Smooth muscle cell (in vitro differentiated cells): Measurements from ENCODE around the gene ENTHD1. TPM values are rescaled to one million over a fixed set of nuclear protein-coding genes. Genes with fewer than 3 reads are reported as not detected.

Source experiments
- DNase-seq: peaks from one replicate; lab custom pipeline; 2025; ENCODE audit not compliant: unreplicated experiment; lab: John Stamatoyannopoulos, UW
- H2AFZ ChIP-seq: fragments of 200-600 bp; sonication (generic); 2 replicates; pipeline ENCODE4 v1.6.0; 2016; ENCODE audit warnings: antibody characterized with exemption, low read depth, mild to moderate bottlenecking
- H3F3A ChIP-seq: fragments of 200-600 bp; sonication (generic); 2 replicates; pipeline ENCODE4 v1.6.0; 2017; ENCODE audit warnings: antibody characterized with exemption, low read depth
- H3K27ac ChIP-seq: fragments of 200-600 bp; sonication (generic); 2 replicates; pipeline ENCODE4 v1.5.1; 2016; ENCODE audit warnings: low read depth, mild to moderate bottlenecking
- H3K27me3 ChIP-seq: fragments of 200-600 bp; sonication (generic); 2 replicates; pipeline ENCODE4 v1.6.1; 2016; ENCODE audit warnings: low read depth, mild to moderate bottlenecking
- H3K36me3 ChIP-seq: fragments of 200-600 bp; sonication (generic); 2 replicates; pipeline ENCODE4 v1.5.1; 2016; ENCODE audit warnings: low read depth
- H3K4me1 ChIP-seq: fragments of 200-600 bp; sonication (generic); 2 replicates; pipeline ENCODE4 v1.5.1; 2016; ENCODE audit warnings: low read depth
- H3K4me2 ChIP-seq: fragments of 200-600 bp; sonication (generic); 2 replicates; pipeline ENCODE4 v1.6.0; 2016; ENCODE audit warnings: mild to moderate bottlenecking
- H3K4me3 ChIP-seq: fragments of 200-600 bp; sonication (generic); 2 replicates; pipeline ENCODE4 v1.5.1; 2016; ENCODE audit warnings: mild to moderate bottlenecking
- H3K79me2 ChIP-seq: fragments of 200-600 bp; sonication (generic); 2 replicates; pipeline ENCODE4 v1.6.0; 2016; ENCODE audit warnings: low read depth, mild to moderate bottlenecking
- H3K9ac ChIP-seq: fragments of 200-600 bp; sonication (generic); 2 replicates; pipeline ENCODE4 v1.6.0; 2016; ENCODE audit warnings: low read depth
- H3K9me3 ChIP-seq: fragments of 200-600 bp; sonication (generic); replicated peaks from 2 replicates; pipeline ENCODE4 v1.5.1; 2016; ENCODE audit warnings: low read depth
- H4K20me1 ChIP-seq: fragments of 200-600 bp; sonication (generic); 2 replicates; pipeline ENCODE4 v1.6.0; 2016; ENCODE audit warnings: low read depth
- CTCF ChIP-seq: fragments of 200-600 bp; sonication (generic); IDR thresholded peaks from 2 replicates; pipeline ENCODE4 v1.5.1; 2017; ENCODE audit warnings: borderline replicate concordance, mild to moderate bottlenecking, antibody characterized with exemption; ENCODE audit not compliant: insufficient read depth, poor library complexity, severe bottlenecking
- WGBS: methylation state at CpG from one replicate; pipeline ENCODE4 v1.1.7; 2016; ENCODE audit warnings: low lambda C conversion rate; 5-methylcytosine and 5-hydroxymethylcytosine counted together
- polyA plus RNA-seq: library from polyadenylated mRNA; unstranded; fragments of >200 nt; fragmentation: Nextera tagmentation; extraction: Ambion mirVana; gene quantifications from 2 replicates; pipeline ENCODE4 v1.2.1, GENCODE V29; 2016
- total RNA-seq: library from RNA; depleted of rRNA; stranded (reverse); fragments of >200 nt; gene quantifications from 2 replicates; pipeline ENCODE4 v1.2.3, GENCODE V29; 2014

Gene ENTHD1
- total and polyA plus RNA-seq, 2 experiments from 2014 or later: not detected

- Histone ChIP-seq H4K20me1 (no peaks in the 10 kb centered on the region), H3K27me3 (peaks cover 8% of the 10 kb centered on the region), H3K4me3 (no peak overlapping the region), H3K9me3 (no peaks in the 10 kb centered on the region), H3K36me3 (no peaks in the 10 kb centered on the region), H3K79me2 (no peaks in the 10 kb centered on the region), H3K4me2 (no peak overlapping the region), H3K4me1 (peaks cover 13% of the 10 kb centered on the region), H3K27ac (no peak overlapping the region), H3F3A (no peaks in the 10 kb centered on the region), H3K9ac (no peak overlapping the region), H2AFZ (no peak overlapping the region)
- no peak for TF ChIP-seq CTCF
- DNase-seq: no peak
- WGBS: 89% methylated on average over 15 of the region's 15 CpGs
Measured at GRCh38 chr22:39710380-39711150, 183.0 kb downstream of the ENTHD1 start.

- Histone ChIP-seq H4K20me1 (no peaks in the 10 kb centered on the region), H3K27me3 (peaks cover 8% of the 10 kb centered on the region)
Measured at GRCh38 chr22:39707816-39708215, 185.7 kb downstream of the ENTHD1 start.

GRCh38 chr22:39707351-39707750, 186.2 kb downstream of the ENTHD1 start:
- Histone ChIP-seq H4K20me1 (no peaks in the 10 kb centered on the region), H3K4me3 (no peak overlapping the region), H3K79me2 (no peaks in the 10 kb centered on the region), H3K4me1 (peaks cover 9% of the 10 kb centered on the region), H3K4me2 (no peak overlapping the region), H3K9ac (no peak overlapping the region), H3F3A (no peaks in the 10 kb centered on the region), H2AFZ (no peak overlapping the region), H3K9me3 (no peaks in the 10 kb centered on the region), H3K27ac (no peak overlapping the region), H3K27me3 (peaks cover 8% of the 10 kb centered on the region), H3K36me3 (no peaks in the 10 kb centered on the region)
- WGBS: 91% methylated on average over 5 of the region's 5 CpGs
- no peak for DNase-seq
- no peak for TF ChIP-seq CTCF

More at GRCh38 chr22:39707816-39708215, 185.7 kb downstream of the ENTHD1 start:
- Histone ChIP-seq H2AFZ (no peak overlapping the region), H3K36me3 (no peaks in the 10 kb centered on the region), H3K4me2 (no peak overlapping the region), H3K27ac (no peak overlapping the region), H3K79me2 (no peaks in the 10 kb centered on the region), H3K4me3 (no peak overlapping the region), H3K9ac (no peak overlapping the region), H3K9me3 (no peaks in the 10 kb centered on the region), H3F3A (no peaks in the 10 kb centered on the region), H3K4me1 (peaks cover 9% of the 10 kb centered on the region)
- no peak for TF ChIP-seq CTCF
- DNase-seq: no peak
- WGBS: 34% methylated on average over 5 of the region's 5 CpGs
